Ascending aorta (tissue), 2 donors: ENCODE data around the gene APOBEC3H. TPM values are rescaled to one million over a fixed set of nuclear protein-coding genes. Genes with fewer than 3 reads are reported as not detected.
A peak's percentile ranks its signal among the peaks of the same experiment; 100 is the strongest.
"Not testable (repeated sequence)": the region's sequence is repeated elsewhere in the genome, so short reads cannot be mapped to it uniquely, and the experiment has no call there.

Source experiments
- DNase-seq, 2 donors: peaks; one replicate each; pipeline ENCODE4 v3.0.0-alpha.2; 2019; ENCODE audit warnings: low spot score in 2 of 2
- H3K27ac ChIP-seq, 2 donors: fragments of 200-600 bp; sonication (generic); one replicate each; pipeline ENCODE4 v1.5.1; 2016 to 2017; ENCODE audit warnings: mild to moderate bottlenecking in 1 of 2
- H3K27me3 ChIP-seq: fragments of 200-600 bp; sonication (generic); one replicate; pipeline ENCODE4 v1.5.1; 2017
- H3K36me3 ChIP-seq, 2 donors: fragments of 200-600 bp; sonication (generic); one replicate each; pipeline ENCODE4 v1.5.1; 2016
- H3K4me1 ChIP-seq, 2 donors: fragments of 200-600 bp; sonication (generic); one replicate each; pipeline ENCODE4 v1.5.1; 2016 to 2017; ENCODE audit warnings: mild to moderate bottlenecking in 1 of 2
- H3K4me3 ChIP-seq, 2 donors: fragments of 200-600 bp; sonication (generic); one replicate each; pipeline ENCODE4 v1.5.1; 2016 to 2017; ENCODE audit warnings: mild to moderate bottlenecking in 1 of 2
- H3K9me3 ChIP-seq, 2 donors: fragments of 200-600 bp; sonication (generic); one replicate each; pipeline ENCODE4 v1.5.1; 2016
- CTCF ChIP-seq, 3 experiments: fragments of 200-600 bp in 2 of 3; fragments of 450-650 bp in 1 of 3; sonication (generic) in 2 of 3; IDR thresholded peaks; one replicate each; pipeline ENCODE4 v1.5.1; 2016 to 2019; ENCODE audit warnings: antibody characterized with exemption in 3 of 3, mild to moderate bottlenecking in 1 of 3, moderate library complexity in 1 of 3
- intact Hi-C: fragments of 100-400 bp; cut with DNase I; formaldehyde crosslinking; loops from one replicate; pipeline ENCODE4 v1.15.1; 2023
- total RNA-seq: library from RNA; depleted of rRNA; stranded (reverse); fragments of >200 nt; gene quantifications from one replicate; pipeline ENCODE4 v1.1.0, GENCODE V29; 2016

APOBEC3H gene
- total RNA-seq, 1 donor from 2014 or later, result not detected

DNA sequence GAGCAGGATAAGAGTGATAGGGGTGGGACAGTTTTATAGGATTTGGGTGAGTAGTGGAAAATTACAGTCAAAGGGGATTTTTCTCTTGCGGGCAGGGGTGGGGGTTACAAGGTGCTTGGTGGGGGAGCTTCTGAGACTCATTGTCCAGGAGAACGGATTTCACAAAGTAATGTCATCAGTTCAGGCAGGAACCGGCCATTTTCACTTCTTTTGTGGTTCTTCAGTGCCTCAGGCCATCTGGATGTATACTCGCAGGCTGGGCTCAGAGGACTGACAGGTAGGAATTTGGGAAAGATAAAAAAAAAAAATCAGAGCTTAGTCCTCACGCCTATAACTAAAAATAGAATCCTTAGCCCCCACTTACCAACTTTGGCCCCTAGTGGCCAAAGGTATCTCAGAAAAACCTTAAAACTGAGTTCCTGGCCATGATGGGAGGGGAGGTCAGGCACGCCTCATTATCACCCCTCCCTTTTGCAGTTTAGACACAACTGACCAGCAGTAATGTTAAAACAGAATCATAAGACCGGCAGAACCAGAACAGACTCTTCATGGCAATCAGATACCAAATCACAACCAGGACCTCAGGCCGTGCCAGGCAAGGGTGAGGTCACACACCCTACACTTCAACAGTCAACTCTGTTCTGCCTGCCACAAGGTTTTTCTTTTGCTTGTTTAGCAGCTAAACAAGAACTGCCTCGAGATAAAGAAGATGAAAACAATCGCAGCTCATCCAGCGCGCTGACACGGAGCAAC is 28.8 kb upstream of the APOBEC3H start:
- no peaks in the 10 kb centered on the region for H3K27me3 ChIP-seq
- no peak overlapping the region for H3K27ac ChIP-seq
- no peaks in the 10 kb centered on the region for H3K9me3 ChIP-seq
- H3K4me3 ChIP-seq, result no peak overlapping the region
- no peak for DNase-seq
- intact Hi-C loops, result no loop called here
- TF ChIP-seq CTCF (IDR thresholded peaks at IDR 0.05), result no peak
- no peaks in the 10 kb centered on the region for H3K36me3 ChIP-seq
- H3K4me1 ChIP-seq, result no peaks in the 10 kb centered on the region

- H3K27me3 ChIP-seq, result no peaks in the 10 kb centered on the region
- no peak for DNase-seq
- H3K4me1 ChIP-seq, result no peaks in the 10 kb centered on the region
- H3K27ac ChIP-seq, result no peak overlapping the region
- no peaks in the 10 kb centered on the region for H3K36me3 ChIP-seq
- no peak overlapping the region for H3K4me3 ChIP-seq
- no peaks in the 10 kb centered on the region for H3K9me3 ChIP-seq
- no peak for TF ChIP-seq CTCF (IDR thresholded peaks at IDR 0.05)
- intact Hi-C loops, result no loop called here
These were observed 26.9 kb upstream of the APOBEC3H start for GRCh38 chr22:39070186-39070585.

- H3K9me3 ChIP-seq, H3K27me3 ChIP-seq, H3K27ac ChIP-seq, H3K4me1 ChIP-seq, H3K4me3 ChIP-seq, H3K36me3 ChIP-seq, intact Hi-C loops, DNase-seq: not testable (repeated sequence)
These were observed 24.5 kb upstream of the APOBEC3H start for GRCh38 chr22:39072581-39072981.

GRCh38 chr22:39073981-39074380 is 23.1 kb upstream of the APOBEC3H start:
- peaks cover 4 to 5% of the 10 kb centered on the region in 2 donors for H3K4me1 ChIP-seq
- H3K27ac ChIP-seq, result no peak overlapping the region
- intact Hi-C loops, result no loop called here
- DNase-seq, result no peak
- no peaks in the 10 kb centered on the region for H3K36me3 ChIP-seq
- H3K4me3 ChIP-seq, result no peak overlapping the region
- TF ChIP-seq CTCF (IDR thresholded peaks at IDR 0.05), result no peak
- H3K27me3 ChIP-seq, result no peaks in the 10 kb centered on the region
- H3K9me3 ChIP-seq, result no peaks in the 10 kb centered on the region

- H3K9me3 ChIP-seq, DNase-seq, H3K36me3 ChIP-seq, intact Hi-C loops, H3K27me3 ChIP-seq, H3K4me1 ChIP-seq: not testable (repeated sequence)
- H3K4me3 ChIP-seq, result peak overlapping the region in 1 of 2 donors; percentile 66
- H3K27ac ChIP-seq, result peak overlapping the region in 1 of 2 donors; percentile 27
These were observed 20.7 kb upstream of the APOBEC3H start for GRCh38 chr22:39076155-39077025.

GRCh38 chr22:39077026-39077840 is 19.8 kb upstream of the APOBEC3H start, which contains the start of gene APOBEC3G:
APOBEC3G (plus strand) TSS chr22:39077275; CDS start chr22:39077362, 87 bp downstream.
- DNase-seq, result peak in 1 of 2 donors; percentile 69
- H3K36me3 ChIP-seq, intact Hi-C loops, H3K4me1 ChIP-seq, H3K9me3 ChIP-seq, H3K27me3 ChIP-seq: not testable (repeated sequence)
- peak within 1 kb of the TSS; percentile 67 to 79 for H3K27ac ChIP-seq
- peak within 1 kb of the TSS; percentile 43 to 66 for H3K4me3 ChIP-seq

GRCh38 chr22:39077912-39078311 is 19.1 kb upstream of the APOBEC3H start:
- H3K4me1 ChIP-seq, DNase-seq, H3K9me3 ChIP-seq, H3K27me3 ChIP-seq, intact Hi-C loops, H3K36me3 ChIP-seq: not testable (repeated sequence)
- peak overlapping the region in 1 of 2 donors; percentile 67 for H3K27ac ChIP-seq
- H3K4me3 ChIP-seq, result peak overlapping the region in 1 of 2 donors; percentile 66
